HL-60 (cell line): ENCODE measurements around the gene SLC12A3.

Experiments used
- DNase-seq, 2 experiments: peaks; one replicate each; pipeline ENCODE4 v3.0.0-alpha.2; 2010 to 2020; ENCODE audit warnings: low read depth in 1 of 2, low spot score in 1 of 2
- H3K27ac ChIP-seq: fragments of 250-450 bp; sonication (Bioruptor Pico); replicated peaks from 2 replicates; pipeline ENCODE4 v1.5.1; 2020; ENCODE audit warnings: mild to moderate bottlenecking, moderate library complexity
- H3K27me3 ChIP-seq: fragments of 250-450 bp; sonication (Bioruptor Pico); 2 replicates; pipeline ENCODE4 v1.5.1; 2021; ENCODE audit warnings: mild to moderate bottlenecking, moderate library complexity; ENCODE audit not compliant: insufficient read depth, poor library complexity, severe bottlenecking
- H3K4me3 ChIP-seq: replicated peaks from 2 replicates; pipeline ENCODE4 v1.5.1; 2011; ENCODE audit warnings: mild to moderate bottlenecking, control low read depth, low read length; ENCODE audit not compliant: insufficient read depth
- CTCF ChIP-seq: IDR thresholded peaks from one replicate; pipeline ENCODE4 v1.5.1; 2011; ENCODE audit warnings: low read length, control low read depth, inconsistent platforms; ENCODE audit not compliant: insufficient read depth
- GABPA ChIP-seq: IDR thresholded peaks from 2 replicates; pipeline ENCODE4 v1.6.1; 2012; ENCODE audit warnings: low read depth
- POLR2AphosphoS5 ChIP-seq: IDR thresholded peaks from 2 replicates; pipeline ENCODE4 v1.6.1; 2012; ENCODE audit warnings: low read depth
- REST ChIP-seq: IDR thresholded peaks from 2 replicates; pipeline ENCODE4 v1.6.1; 2012; ENCODE audit warnings: low read depth; ENCODE audit not compliant: insufficient replicate concordance
- SPI1 ChIP-seq: IDR thresholded peaks from 2 replicates; pipeline ENCODE4 v1.6.1; 2012; ENCODE audit warnings: low read depth, mild to moderate bottlenecking, borderline replicate concordance

Gene SLC12A3

DNA sequence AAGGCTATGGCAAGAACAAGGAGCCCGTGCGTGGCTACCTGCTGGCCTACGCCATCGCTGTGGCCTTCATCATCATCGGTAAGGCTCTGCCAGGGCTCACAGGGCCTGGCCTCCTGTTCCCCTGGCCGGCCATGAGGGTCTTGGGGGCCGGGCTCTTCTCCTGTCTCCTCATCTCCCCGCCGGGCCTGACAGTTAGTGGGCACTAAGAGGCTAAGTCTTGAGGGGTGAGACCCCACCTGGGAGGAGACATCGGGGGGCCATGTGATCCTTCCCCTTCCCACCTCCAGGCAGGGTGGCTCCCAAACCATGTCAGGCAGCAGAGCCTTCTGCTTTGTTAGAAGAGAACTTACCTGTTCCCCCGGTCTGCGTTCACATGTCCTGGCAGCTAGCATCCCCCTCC lies 15.2 kb downstream of the SLC12A3 start:
- TF ChIP-seq CTCF (no peak), SPI1 (no peak)
- Histone ChIP-seq H3K4me3 (no peak overlapping the region), H3K27me3 (peaks cover 2% of the 10 kb centered on the region), H3K27ac (no peak overlapping the region)
- DNase-seq, result no peak

- H3K27ac ChIP-seq, result no peak overlapping the region
- TF ChIP-seq CTCF, result no peak
- TF ChIP-seq GABPA, result no peak
- TF ChIP-seq REST, result no peak
- TF ChIP-seq SPI1, result no peak
- no peak for TF ChIP-seq POLR2AphosphoS5
- DNase-seq, result no peak
- H3K27me3 ChIP-seq, result peaks cover 2% of the 10 kb centered on the region
- no peak overlapping the region for H3K4me3 ChIP-seq
Measured at GRCh38 chr16:56880685-56881084, 15.7 kb downstream of the SLC12A3 start.

- H3K27me3 ChIP-seq, result peaks cover 2% of the 10 kb centered on the region
- no peak for DNase-seq
- TF ChIP-seq REST (no peak), POLR2AphosphoS5 (no peak), SPI1 (no peak), CTCF (no peak), GABPA (no peak)
- no peak overlapping the region for H3K27ac ChIP-seq
- H3K4me3 ChIP-seq, result no peak overlapping the region
Measured at GRCh38 chr16:56882077-56882800, 17.2 kb downstream of the SLC12A3 start.

- peaks cover 2% of the 10 kb centered on the region for H3K27me3 ChIP-seq
- H3K27ac ChIP-seq, result no peak overlapping the region
- DNase-seq, result no peak
- no peak for TF ChIP-seq REST
- TF ChIP-seq SPI1, result no peak
- no peak overlapping the region for H3K4me3 ChIP-seq
Measured at GRCh38 chr16:56883586-56883985, 18.6 kb downstream of the SLC12A3 start.
